Progenitor cell of endocrine pancreas (in vitro differentiated cells): ENCODE data around the gene RADX. TPM values are rescaled to one million over a fixed set of nuclear protein-coding genes. Genes with fewer than 3 reads are reported as not detected.
A peak's percentile ranks its signal among the peaks of the same experiment; 100 is the strongest.

Experiments
- DNase-seq: peaks from one replicate; pipeline ENCODE4 v3.0.0; 2021; ENCODE audit warnings: low spot score; ENCODE audit not compliant: unreplicated experiment
- H3K27ac Mint-ChIP-seq: 2 replicates; pipeline ENCODE4 v1.8.0; 2021; ENCODE audit warnings: mild to moderate bottlenecking, moderate library complexity, mixed read lengths
- H3K27me3 Mint-ChIP-seq: 2 replicates; pipeline ENCODE4 v1.8.0; 2021; ENCODE audit warnings: mixed read lengths
- H3K36me3 Mint-ChIP-seq: 2 replicates; pipeline ENCODE4 v1.8.0; 2022; ENCODE audit warnings: mixed read lengths; ENCODE audit not compliant: insufficient read depth
- H3K4me1 Mint-ChIP-seq: 2 replicates; pipeline ENCODE4 v1.8.0; 2021; ENCODE audit warnings: low read depth, mixed read lengths
- H3K4me3 Mint-ChIP-seq: 2 replicates; pipeline ENCODE4 v1.8.0; 2021; ENCODE audit warnings: low read depth, mild to moderate bottlenecking, moderate library complexity, mixed read lengths
- H3K9me3 Mint-ChIP-seq: 2 replicates; pipeline ENCODE4 v1.8.0; 2021; ENCODE audit warnings: low read depth, mixed read lengths
- CTCF ChIP-seq: fragments of 200-600 bp; sonication (generic); IDR thresholded peaks from one replicate; pipeline ENCODE4 v1.5.0; 2021; ENCODE audit warnings: antibody characterized with exemption, mild to moderate bottlenecking; ENCODE audit not compliant: unreplicated experiment
- long read RNA-seq: library from polyadenylated mRNA; unstranded; transcript quantifications from one replicate; pipeline ENCODE4 v2.0.0, GENCODE V29; 2020
- total RNA-seq: library from RNA; stranded (reverse); gene quantifications from 2 replicates; pipeline ENCODE4 v1.2.1, GENCODE V29; 2021

RADX gene
- total RNA-seq = 9.9 and 10.0 TPM in 2 replicates
- long read RNA-seq, transcript CXorf57-202 (14 exons, 3,861 nt) = major isoform, 5 of 11 reads
- long read RNA-seq, partial matches to known transcripts = 3 of 11 reads
- long read RNA-seq, other reads (novel, unspliced or antisense) = 1 of 11 reads

- Mint-ChIP-seq H3K4me3 (peak within 1 kb of the TSS; percentile 89), H3K36me3 (no peaks in the 10 kb centered on the region), H3K4me1 (peaks cover 7% of the 10 kb centered on the region), H3K9me3 (peaks cover 11% of the 10 kb centered on the region), H3K27ac (peak within 1 kb of the TSS; percentile 87), H3K27me3 (peaks cover 11% of the 10 kb centered on the region)
- peak; percentile 63 for DNase-seq
- TF ChIP-seq CTCF = no peak
Measured at GRCh38 chrX:106611679-106612392, at the start of gene RADX. RADX (plus strand) TSS chrX:106611978; CDS start chrX:106612081, 103 bp downstream.

GRCh38 chrX:106564986-106565385 is 46.8 kb upstream of the RADX start:
- no peaks in the 10 kb centered on the region for H3K36me3 Mint-ChIP-seq
- H3K4me3 Mint-ChIP-seq = no peak overlapping the region
- TF ChIP-seq CTCF = no peak
- no peak overlapping the region for H3K27ac Mint-ChIP-seq
- no peak for DNase-seq
- no peaks in the 10 kb centered on the region for H3K27me3 Mint-ChIP-seq
- H3K4me1 Mint-ChIP-seq = no peaks in the 10 kb centered on the region
- peaks cover 37% of the 10 kb centered on the region for H3K9me3 Mint-ChIP-seq

- no peaks in the 10 kb centered on the region for H3K4me1 Mint-ChIP-seq
- no peak for TF ChIP-seq CTCF
- H3K27me3 Mint-ChIP-seq = no peaks in the 10 kb centered on the region
- no peak overlapping the region for H3K4me3 Mint-ChIP-seq
- no peak for DNase-seq
- no peak overlapping the region for H3K27ac Mint-ChIP-seq
- H3K9me3 Mint-ChIP-seq = peaks cover 38% of the 10 kb centered on the region
- no peaks in the 10 kb centered on the region for H3K36me3 Mint-ChIP-seq
Measured at GRCh38 chrX:106566362-106566761, 45.4 kb upstream of the RADX start.

- TF ChIP-seq CTCF = no peak
- DNase-seq = no peak
Measured at GRCh38 chrX:106581856-106582255, 29.9 kb upstream of the RADX start.

GRCh38 chrX:106585478-106585877 is 26.3 kb upstream of the RADX start:
- no peaks in the 10 kb centered on the region for H3K36me3 Mint-ChIP-seq
- no peak for TF ChIP-seq CTCF
- no peaks in the 10 kb centered on the region for H3K27me3 Mint-ChIP-seq
- no peak overlapping the region for H3K4me3 Mint-ChIP-seq
- DNase-seq = no peak
- H3K4me1 Mint-ChIP-seq = no peaks in the 10 kb centered on the region
- H3K9me3 Mint-ChIP-seq = peaks cover 8% of the 10 kb centered on the region
- H3K27ac Mint-ChIP-seq = no peak overlapping the region

More at GRCh38 chrX:106581856-106582255, 29.9 kb upstream of the RADX start:
- no peak overlapping the region for H3K27ac Mint-ChIP-seq
- peaks cover 19% of the 10 kb centered on the region for H3K9me3 Mint-ChIP-seq
- no peak overlapping the region for H3K4me3 Mint-ChIP-seq
- H3K36me3 Mint-ChIP-seq = no peaks in the 10 kb centered on the region
- H3K27me3 Mint-ChIP-seq = no peaks in the 10 kb centered on the region
- H3K4me1 Mint-ChIP-seq = no peaks in the 10 kb centered on the region
